GM18505 (cell line): ENCODE measurements around the gene PDE6H.
A peak's percentile ranks its signal among the peaks of the same experiment; 100 is the strongest.

Experiments used
- ATAC-seq: cut with Tn5 transposase; IDR thresholded peaks from one replicate; pipeline ENCODE4 v1.9.1; 2021; ENCODE audit not compliant: unreplicated experiment
- POLR2A ChIP-seq: IDR thresholded peaks from 4 replicates; pipeline ENCODE4 v1.6.1; 2011; ENCODE audit warnings: borderline replicate concordance; ENCODE audit not compliant: insufficient read depth, insufficient read length; ENCODE audit errors: extremely low read depth

PDE6H gene

DNA sequence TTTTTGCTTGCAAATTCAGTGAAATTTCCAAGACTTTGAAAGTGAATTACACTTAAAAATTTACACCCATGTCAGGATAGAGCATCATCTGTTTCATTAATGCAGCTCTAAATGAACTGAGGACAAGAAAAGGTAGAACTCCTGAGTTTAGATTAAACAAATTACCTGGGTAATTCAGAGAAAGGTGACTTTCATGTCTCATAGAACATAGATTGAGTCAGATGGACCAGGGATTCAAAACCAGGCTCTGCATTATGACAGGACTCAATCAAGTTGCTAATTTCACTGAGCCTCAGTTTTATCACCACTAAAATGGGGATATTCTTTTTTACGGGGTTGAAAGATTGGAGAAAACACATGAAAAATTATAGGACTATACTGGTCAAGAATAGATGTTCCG, 15.9 kb upstream of the PDE6H start:
- no peak for ATAC-seq
- no peak for TF ChIP-seq POLR2A

DNA sequence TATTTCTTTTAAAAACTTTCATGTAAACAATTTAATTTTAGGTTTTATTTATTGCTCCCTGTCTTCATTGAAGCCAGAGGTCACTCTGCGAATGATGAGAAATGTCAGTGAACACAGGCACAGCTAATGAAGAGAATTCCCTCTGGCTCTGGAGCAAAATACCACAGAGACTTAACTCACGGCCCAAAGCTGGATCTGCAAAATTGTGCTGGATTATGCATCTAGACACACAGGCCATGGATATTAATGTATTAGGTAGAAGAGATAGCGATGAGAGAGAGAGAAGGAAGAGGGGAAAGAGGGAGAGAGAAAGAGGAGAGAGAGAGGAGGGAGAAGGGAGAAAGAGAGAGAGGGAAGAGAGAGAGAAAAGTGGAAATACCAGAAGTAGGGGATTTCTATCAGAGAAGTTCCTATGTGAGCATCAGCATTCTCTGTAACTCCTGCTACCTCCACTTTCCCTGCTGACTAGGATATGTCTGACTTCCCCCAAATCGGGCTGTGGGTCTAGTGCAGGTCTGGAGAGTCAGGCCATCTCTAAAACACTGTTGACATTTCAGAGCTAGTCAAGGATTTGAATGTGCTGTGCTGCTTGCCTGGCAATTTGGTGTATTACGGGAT, 15.2 kb upstream of the PDE6H start:
- no peak for ATAC-seq
- TF ChIP-seq POLR2A, result no peak

GRCh38 chr12:14958361-14959125, 14.3 kb upstream of the PDE6H start:
- no peak for TF ChIP-seq POLR2A
- ATAC-seq, result no peak

GRCh38 chr12:14959126-14959440, 13.8 kb upstream of the PDE6H start:
- ATAC-seq, result no peak
- no peak for TF ChIP-seq POLR2A

DNA sequence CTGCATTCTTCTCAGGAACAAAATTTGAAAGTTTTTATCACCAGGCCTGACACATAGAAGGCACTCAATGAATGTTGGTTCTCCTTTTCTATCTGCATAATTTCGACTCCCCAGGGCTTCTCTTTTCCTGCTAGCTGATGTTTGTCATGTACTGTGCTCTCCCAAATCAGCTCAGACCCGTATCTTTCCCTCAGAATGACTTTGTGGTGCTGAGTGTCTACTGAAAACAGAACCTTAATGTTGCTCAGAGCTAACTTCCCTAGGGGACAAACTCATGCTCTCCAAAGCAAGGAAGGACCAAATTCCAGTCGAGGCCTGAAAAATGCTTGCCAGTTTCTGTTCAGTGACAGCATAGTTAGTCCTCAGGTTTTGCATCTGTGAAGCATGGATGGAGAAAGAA, 13.4 kb upstream of the PDE6H start:
- ATAC-seq, result no peak
- TF ChIP-seq POLR2A, result no peak

- TF ChIP-seq POLR2A, result peak; percentile 39
- no peak for ATAC-seq
Measured at GRCh38 chr12:14959916-14960496, 12.8 kb upstream of the PDE6H start.

GRCh38 chr12:14960548-14961465, 12.0 kb upstream of the PDE6H start:
- peak; percentile 36 for ATAC-seq

DNA sequence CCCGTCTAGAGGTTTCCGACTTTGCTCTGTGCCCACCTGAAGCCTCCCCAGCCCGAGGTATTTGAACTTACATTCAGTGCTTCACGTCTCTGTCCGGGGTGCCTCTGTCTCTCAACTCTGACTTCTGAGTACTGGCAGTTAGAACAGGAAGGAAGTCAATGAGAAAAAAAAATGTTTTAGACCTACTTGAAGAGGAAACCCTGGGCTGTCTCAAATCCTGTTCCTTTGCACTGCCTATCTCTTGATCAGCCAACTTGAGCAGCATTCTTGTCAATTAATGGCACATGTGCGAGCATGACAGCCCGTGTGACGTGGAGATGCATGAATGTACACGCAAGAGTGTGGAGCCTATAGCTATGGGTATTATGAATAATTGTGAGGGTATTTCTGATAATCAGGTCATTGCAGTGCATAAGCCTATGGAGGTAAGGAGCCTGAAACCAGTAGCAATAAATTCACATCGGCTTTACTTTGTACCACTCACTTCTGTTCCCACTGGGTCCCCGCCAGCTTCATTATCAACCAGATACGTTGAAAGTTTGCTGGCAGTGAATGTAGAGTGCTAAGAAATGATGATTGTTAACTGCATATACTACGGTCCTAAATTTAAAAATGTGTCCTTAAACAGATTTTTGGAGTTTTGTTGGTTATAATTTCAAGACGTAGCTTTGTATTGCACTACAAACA, 11.2 kb upstream of the PDE6H start, which contains the start of gene ARHGDIB:
Gene ARHGDIB (minus strand): TSS at position 136 of the 687 bp plus-strand sequence. CDS start 10,889 bp downstream, outside the sequence.
- peak; percentile 73 for TF ChIP-seq POLR2A
- peak; percentile 58 for ATAC-seq

More at GRCh38 chr12:14960548-14961465, 12.0 kb upstream of the PDE6H start:
- TF ChIP-seq POLR2A, result no peak

GRCh38 chr12:14962153-14962539, 10.7 kb upstream of the PDE6H start:
- no peak for TF ChIP-seq POLR2A
- ATAC-seq, result no peak

- ATAC-seq, result no peak
- TF ChIP-seq POLR2A, result no peak
Measured at GRCh38 chr12:14962797-14963196, 10.0 kb upstream of the PDE6H start.

DNA sequence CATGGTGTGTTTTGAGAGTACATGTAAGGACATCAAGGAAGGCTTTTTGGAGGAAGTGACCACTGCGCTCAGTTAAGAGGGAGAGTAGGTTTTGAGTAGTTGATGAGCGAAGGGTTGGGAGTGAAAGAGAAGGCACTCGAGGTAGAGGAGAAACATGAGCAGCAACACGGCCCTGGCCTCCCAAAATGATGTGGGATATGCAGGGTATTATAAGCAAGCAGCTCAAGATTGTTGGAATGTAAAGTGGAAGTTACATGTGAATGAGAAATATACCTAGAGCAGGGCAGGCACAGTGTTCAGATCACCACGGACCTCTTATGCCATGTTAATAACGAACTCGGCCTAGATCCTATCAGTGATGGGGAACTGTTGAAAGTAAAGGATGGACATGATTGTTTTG, 9.3 kb upstream of the PDE6H start:
- TF ChIP-seq POLR2A, result no peak
- ATAC-seq, result no peak

GRCh38 chr12:14964406-14964805, 8.4 kb upstream of the PDE6H start:
- no peak for TF ChIP-seq POLR2A
- ATAC-seq, result no peak
